Lung microvascular endothelial cell (primary cell): ENCODE data around the gene FGB. TPM values are rescaled to one million over a fixed set of nuclear protein-coding genes. Genes with fewer than 3 reads are reported as not detected.

Experiments
- DNase-seq, 2 donors: peaks; one replicate each; pipeline versions ENCODE4 v3.0.0 to v3.0.0-alpha.2; 2010; ENCODE audit warnings: low read depth in 2 of 2
- total RNA-seq: library from RNA; depleted of rRNA; stranded (reverse); fragments of >200 nt; gene quantifications from 2 replicates; pipeline ENCODE4 v1.2.1, GENCODE V29; 2014

The FGB gene
- total RNA-seq = not detected in 2 replicates

GRCh38 chr4:154562697-154563254, at the start of gene FGB:
TSS of gene FGB (plus strand) at chr4:154563011. CDS start at chr4:154563019, 8 bp downstream.
- DNase-seq = no peak

DNA sequence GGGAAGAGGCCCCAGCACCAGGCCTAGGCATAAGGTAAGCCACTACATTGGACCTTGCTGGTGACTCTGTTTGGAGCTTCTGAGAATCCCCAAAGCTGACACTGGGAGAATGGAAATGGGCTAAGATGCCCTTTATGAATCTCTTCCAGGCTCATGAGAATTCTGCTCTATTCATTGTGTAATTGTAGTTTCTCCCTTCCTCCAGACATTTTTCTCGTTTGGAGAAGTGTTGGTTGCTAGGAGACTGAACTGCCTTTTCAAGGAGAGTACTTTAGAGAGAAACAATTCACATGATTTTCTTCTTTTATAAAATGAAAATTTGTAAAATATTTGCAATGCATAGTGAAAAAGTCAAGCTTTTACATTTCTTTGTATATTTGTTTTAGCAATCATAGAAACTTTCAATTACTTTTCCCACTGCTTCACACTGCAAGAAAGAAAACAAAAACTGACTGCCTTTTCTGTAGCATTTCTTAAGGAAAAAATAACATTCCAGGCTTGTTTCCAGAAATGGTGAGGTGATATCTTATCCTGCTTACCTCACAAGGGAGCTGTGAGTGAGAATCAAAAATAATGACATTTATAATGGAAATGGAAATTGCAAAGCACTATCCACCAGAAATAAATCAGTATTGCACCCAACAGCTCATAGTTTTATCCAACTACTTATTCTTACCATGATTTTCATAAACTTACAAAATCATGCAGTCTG, 46.3 kb upstream of the FGB start:
- DNase-seq = no peak

DNA sequence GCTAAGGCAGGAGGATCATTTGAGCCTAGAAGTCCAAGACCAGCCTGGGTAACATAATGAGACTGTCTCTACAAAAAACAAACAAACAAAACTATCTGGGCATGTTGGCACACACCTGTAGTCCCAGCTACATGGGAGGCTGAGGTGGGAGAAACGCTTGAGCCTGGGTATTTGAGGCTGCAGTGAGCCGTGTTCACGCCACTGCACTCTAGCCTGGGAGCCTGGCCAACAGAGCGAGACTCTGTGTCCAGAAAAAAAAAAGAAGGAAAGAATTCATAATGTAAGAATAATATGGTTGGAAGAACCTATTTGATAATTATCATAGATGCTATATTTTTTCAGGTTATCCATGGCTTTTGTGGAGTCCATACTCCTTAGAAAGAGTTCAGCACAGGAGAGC, 45.2 kb upstream of the FGB start:
- no peak for DNase-seq

DNA sequence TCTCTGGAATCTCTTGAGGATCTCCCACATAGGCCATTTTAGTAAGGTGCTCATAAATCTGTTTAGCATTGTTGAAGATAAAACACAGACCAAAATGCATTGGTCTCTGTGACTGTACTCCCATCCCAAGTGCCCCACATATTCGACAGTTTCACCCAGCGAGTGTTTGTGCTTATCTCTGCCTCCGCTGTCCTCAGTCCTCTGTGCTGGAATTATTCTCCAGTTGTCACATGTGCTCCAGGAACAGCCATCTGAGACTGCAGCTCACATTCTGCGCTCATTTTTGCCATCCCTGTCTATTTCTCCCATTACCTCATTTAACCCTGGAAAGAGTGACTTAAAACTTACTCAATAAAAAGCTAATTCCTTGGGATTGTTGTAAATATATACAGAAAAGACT, 43.6 kb upstream of the FGB start:
- no peak for DNase-seq

DNA sequence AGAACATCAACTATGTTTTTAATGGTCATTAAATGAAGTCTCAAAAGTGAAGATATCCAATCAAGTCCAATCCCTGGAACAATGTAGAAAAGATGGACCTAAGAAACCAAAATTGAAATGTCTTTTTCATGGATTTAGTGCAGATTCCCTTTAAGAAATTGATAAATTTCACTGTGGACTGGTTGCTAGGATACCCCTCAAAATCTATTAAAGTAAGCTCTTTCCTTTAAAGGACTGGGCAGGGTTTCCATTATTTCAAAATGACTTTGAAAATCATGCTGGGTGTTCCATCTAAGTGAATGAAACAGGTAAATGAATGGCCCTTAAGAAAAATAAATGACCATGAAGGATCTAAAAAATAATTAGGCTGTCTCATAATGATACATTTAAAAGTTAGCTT, 41.2 kb upstream of the FGB start:
- no peak for DNase-seq

GRCh38 chr4:154526151-154526550, 36.7 kb upstream of the FGB start:
- DNase-seq = no peak

- no peak for DNase-seq
These were observed 35.5 kb upstream of the FGB start for GRCh38 chr4:154527308-154527707.

DNA sequence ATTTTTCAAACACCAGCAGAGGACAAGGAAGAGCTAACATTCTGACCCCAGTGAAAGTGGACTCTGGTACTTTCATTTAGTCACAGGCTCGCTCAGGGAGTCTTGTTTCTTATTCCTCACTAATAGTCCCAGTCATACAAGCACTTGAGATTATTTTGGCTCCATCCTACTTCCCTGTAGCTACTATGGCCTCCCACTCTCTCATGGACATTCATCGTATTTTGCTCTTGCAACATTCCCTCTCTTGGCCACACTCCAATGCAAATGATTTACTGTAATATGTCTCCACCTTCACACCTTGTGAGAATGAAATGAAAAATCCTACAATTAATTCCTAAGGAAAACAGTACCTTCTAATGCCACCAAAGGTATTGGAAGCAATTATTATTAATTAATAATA, 33.9 kb upstream of the FGB start:
- no peak for DNase-seq

DNA sequence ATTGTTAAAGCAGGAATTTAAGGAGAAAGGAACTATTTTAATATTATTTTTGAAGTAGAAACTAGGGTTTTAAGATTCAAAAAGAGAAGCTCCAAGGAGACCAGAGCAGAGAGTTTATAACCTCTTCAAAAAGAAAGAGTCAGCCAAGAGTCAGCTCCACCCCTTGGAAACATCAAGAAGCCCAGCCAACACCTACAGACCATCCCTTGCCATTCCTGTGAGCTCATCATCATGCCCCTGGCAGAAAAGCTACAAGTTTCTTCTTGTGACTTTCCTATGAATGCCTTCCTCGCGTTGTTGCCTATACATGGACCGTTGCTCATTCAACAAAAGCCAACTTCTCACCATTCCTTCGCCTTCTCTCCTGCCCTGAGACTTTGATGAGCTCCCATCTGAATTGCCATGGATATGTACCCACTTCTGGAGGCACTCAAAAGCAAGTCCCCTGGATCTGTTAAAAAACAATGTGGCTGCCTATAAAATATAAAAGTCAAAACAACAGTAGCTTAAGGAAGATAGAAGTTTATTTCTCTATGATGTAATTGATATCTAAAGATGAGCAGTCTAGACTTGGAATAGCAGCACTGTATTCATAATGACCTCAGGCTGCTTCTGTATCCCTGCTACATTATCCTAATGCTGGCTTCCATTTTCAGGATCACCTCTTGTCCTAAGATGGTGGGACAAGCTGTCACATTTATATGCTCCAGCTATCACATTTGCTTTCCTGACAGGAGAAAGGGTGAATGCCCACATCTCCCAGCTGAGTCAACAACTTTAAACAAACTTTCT, 32.9 kb upstream of the FGB start:
- no peak for DNase-seq

DNA sequence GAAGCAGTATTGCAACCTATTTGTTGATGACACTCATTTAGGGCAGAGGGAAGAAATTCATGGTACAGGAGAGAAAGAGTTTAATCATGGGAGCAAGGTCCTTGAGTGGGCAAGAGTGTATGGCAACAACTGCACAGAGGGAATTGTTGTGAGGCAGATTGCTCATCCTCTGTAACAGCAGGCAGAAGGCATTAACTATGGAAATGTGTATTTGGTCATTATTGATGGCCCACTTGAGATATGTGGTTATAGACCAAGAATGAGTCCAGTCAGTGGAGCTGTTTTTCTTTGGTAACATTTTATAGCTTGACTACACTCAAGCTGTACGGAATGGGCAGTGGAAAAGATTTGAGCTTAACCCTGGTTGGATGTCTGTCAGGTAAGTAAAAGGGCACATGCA, 28.5 kb upstream of the FGB start:
- DNase-seq = no peak

DNA sequence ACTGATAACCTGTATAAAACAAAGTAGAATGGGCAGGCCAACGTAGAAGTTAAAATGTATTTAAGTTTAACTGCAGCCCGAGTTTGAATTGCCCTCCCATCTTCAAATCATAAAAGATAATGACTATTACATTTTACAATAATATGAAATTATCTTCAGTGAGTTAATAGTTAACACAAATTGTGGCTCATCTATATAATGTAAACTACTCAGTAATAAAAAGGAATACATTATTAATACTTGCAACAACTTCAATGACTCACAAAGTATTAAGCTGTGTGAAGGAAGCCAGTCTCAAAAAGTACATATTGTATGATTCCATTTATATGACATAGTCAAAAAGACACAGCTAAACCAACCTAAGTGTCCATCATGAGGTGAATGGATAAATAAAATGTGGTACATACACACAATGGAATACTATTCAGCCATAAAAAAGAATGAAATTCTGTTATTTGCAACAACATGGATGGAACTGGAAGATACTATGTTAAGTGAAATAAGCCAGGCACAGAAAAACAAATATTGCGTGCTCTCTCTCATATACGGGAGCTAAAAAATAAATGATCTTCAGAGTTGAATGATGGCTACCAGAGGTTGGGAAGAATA, 20.4 kb upstream of the FGB start:
- no peak for DNase-seq

DNA sequence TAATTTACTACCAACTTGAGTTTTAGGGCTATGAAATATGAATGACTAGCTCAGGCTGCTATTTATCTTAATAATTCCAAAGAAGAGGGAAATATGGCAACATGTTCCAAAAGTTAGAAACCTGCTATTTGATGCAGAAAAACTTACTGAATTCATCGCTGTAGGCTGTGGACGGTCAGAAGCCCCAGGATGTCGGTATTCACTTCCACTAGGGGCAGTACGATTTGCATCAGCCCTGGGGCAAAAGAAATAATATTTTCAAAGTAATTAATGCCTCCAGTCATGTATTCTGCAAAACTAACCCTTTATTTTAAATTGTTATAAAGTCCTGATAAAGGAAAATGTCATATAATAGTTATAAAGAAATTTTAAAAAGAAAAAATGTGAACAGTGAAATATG, 17.1 kb upstream of the FGB start:
- no peak for DNase-seq

DNA sequence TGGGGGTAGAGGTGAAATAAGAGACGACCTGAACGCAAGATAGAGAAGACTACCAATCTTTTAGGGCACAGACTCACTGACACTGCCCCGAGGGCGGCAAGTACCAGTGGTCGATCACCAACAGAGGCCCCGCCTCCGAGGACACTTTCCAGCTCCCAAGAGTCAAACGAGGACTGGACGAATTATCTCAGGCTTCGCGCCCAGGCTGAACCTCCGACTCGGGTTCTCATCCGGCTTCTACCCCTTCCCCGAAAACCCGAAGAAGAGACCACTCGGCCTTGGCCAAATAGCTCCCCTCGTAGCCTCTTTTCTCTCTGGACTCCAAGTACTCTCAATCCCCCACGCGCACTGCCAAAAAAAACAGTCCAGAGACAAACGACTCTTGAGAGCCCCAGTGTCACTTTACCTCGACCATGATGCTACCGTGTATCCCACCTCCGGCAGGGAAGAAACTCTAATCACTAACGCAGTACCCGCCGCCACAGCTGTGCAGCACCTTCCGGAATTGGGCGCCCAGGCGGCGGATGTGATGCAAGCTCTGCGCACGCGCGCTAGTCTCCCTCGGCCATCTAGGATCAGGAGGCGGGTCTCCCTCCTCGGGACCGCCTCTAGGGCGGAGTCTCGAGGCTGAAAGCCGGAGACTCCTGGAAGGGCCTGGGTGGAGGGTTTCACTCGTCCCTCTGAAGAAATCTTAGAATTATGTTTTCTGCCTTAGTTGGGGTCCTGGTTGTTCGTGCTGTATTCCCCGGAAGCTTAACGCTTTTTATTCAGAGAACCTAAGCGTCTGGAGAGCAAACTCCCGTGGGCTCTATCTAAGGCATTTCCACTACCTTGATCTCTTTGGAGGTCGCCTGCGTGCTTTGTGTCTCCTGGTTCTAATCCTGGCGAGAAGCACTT, 12.7 kb upstream of the FGB start, which contains the start of gene PLRG1:
TSS of gene PLRG1 (minus strand) at position 507 of the 897 bp plus-strand sequence. CDS start at position 415, 92 bp downstream.
- peak; percentile 95 to 96 for DNase-seq

GRCh38 chr4:154551872-154552686, 10.7 kb upstream of the FGB start:
- peak; percentile 90 for DNase-seq

- no peak for DNase-seq
These were observed 3.7 kb upstream of the FGB start for GRCh38 chr4:154559141-154559493.

GRCh38 chr4:154559494-154560418, 3.1 kb upstream of the FGB start:
- DNase-seq = peak; percentile 59 to 65

DNA sequence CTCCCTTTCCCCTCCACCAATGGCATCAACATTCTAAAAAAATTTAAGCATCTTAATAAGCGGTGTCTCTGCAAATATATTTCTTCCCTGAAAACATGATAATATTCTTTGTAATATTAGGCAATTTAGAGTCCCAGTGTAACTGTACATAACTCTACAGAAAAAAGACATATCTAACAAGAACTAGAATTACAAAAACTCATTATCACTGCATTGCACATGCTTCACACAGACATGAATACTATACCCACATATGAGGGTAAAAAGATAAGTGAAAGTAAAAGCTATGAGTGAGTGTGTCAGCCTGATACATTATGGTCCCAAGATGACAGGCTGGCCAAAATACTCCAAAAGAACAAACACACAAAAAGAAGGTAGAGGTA, 2.4 kb upstream of the FGB start:
- DNase-seq = no peak

DNA sequence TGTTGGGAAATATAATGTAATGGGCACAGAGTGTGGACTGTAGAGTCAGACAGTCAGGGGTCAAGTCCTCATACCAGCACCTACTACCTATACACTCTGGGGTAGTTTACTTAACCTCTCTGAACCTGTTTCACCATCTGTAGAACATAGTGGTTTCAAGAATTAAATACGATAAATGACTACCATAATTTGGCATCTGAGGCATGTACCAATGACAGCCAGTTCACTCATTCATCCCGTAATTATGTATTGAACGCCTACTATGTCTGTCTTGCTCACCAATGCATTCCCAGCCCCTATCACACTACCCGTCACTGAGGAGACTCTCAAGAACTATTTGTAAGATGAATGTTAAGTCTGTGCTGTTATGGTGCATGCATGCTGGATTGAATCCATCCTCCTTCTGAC, 2.0 kb upstream of the FGB start:
- no peak for DNase-seq

DNA sequence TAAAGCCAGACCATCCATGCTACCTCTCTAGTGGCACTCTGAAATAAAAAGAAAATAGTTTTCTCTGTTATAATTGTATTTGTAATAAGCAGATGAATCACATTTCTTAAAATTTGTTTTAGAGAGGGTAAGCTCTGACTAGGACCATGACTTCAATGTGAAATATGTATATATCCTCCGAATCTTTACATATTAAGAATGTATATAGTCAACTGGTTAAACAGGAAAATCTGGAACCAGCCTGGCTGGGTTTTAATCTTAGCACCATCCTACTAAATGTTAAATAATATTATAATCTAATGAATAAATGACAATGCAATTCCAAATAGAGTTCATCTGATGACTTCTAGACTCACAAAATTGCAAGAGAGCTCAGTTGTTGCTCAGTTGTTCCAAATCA, 1.5 kb downstream of the FGB start:
- DNase-seq = no peak
